Measurements from ENCODE around the gene RELT. TPM values are rescaled to one million over a fixed set of nuclear protein-coding genes. Genes with fewer than 3 reads are reported as not detected.

The RELT gene
- total RNA-seq, 1 experiment from 2014 or later, result 11.7 TPM

DNA sequence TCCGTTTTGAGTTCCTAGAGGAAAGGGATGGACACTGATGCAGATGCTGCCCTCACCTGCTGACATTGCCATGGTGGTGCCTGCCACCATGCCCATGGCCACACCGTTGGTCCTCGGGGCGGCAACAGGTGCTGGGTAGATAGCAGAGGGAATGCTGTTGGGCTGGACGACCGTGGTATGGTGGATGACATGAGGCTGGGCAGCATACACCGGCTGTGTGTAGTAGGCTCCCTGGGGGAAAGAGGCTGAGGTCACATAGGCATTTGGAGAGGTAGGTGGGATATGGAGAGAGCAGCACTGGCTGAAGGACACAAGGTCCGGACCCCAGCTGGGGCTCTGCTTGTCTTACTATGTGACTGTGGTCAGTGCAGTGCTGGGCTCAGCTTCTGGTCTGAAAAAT is 33.2 kb downstream of the RELT start:
- ChIA-PET POLR2A (no interaction called here), CTCF (no interaction called here)
- H3K4me3 Mint-ChIP-seq (ENCODE audit: unreplicated experiment), result no peak overlapping the region
- DNase-seq, result no peak
- H3K27me3 Mint-ChIP-seq (ENCODE audit: insufficient read depth, unreplicated experiment), result no peaks in the 10 kb centered on the region
- H3K4me1 ChIP-seq, result no peaks in the 10 kb centered on the region
- TF ChIP-seq, protein P1, sequence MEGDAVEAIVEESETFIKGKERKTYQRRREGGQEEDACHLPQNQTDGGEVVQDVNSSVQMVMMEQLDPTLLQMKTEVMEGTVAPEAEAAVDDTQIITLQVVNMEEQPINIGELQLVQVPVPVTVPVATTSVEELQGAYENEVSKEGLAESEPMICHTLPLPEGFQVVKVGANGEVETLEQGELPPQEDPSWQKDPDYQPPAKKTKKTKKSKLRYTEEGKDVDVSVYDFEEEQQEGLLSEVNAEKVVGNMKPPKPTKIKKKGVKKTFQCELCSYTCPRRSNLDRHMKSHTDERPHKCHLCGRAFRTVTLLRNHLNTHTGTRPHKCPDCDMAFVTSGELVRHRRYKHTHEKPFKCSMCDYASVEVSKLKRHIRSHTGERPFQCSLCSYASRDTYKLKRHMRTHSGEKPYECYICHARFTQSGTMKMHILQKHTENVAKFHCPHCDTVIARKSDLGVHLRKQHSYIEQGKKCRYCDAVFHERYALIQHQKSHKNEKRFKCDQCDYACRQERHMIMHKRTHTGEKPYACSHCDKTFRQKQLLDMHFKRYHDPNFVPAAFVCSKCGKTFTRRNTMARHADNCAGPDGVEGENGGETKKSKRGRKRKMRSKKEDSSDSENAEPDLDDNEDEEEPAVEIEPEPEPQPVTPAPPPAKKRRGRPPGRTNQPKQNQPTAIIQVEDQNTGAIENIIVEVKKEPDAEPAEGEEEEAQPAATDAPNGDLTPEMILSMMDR (IDR thresholded peaks at IDR 0.05; ENCODE audit: insufficient read depth in 1 of 2, low read depth in 1 of 2, low read length in 1 of 2, severe bottlenecking in 1 of 2, unreplicated experiment in 1 of 2), result no peak
- H3K36me3 Mint-ChIP-seq (ENCODE audit: insufficient read depth, unreplicated experiment), result peaks cover 8% of the 10 kb centered on the region
- intact Hi-C loops (cut with micrococcal nuclease; ENCODE audit: unreplicated experiment), result loop anchor here (10.0 kb wide), 1 partner anchor 185 kb away; the partner anchor contains the start of gene FAM168A
- no peaks in the 10 kb centered on the region for H3K9me3 Mint-ChIP-seq (ENCODE audit: unreplicated experiment)
- H3K4me3 ChIP-seq (ENCODE audit: low read depth, low read length), result no peak overlapping the region
- no peak overlapping the region for H3K27ac Mint-ChIP-seq (ENCODE audit: unreplicated experiment)
- no peaks in the 10 kb centered on the region for H3K27me3 ChIP-seq (replicated peaks; ENCODE audit: control insufficient read depth, insufficient read depth, low read length)
- no TSS peak for BruUV-seq (replicated peaks)
- H3K4me1 Mint-ChIP-seq (ENCODE audit: low read depth, unreplicated experiment), result no peaks in the 10 kb centered on the region
- H3K36me3 ChIP-seq (ENCODE audit: control insufficient read depth, insufficient read depth, low read length), result no peaks in the 10 kb centered on the region; the same call in 1 of the 2 replicates
- no peaks in the 10 kb centered on the region for H3K9me3 ChIP-seq

DNA sequence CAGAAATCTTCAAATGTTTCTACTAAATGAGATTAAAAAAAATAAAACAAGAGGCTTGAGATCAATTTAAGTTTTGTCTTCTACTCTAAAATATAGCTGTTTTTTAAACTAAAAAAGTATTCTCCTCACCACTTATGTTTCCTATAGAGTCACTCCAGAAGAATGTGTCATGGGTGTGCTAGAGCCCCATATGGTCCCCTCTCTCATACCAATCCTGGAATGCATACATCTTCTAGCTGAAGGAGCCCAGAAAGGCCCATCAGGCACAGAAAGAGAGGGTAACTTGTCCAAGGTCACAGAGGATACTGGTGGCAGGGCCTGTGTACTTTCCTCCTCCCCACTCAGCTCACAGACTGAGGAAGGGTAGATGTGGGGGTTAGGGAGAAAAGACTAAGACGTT is 34.4 kb downstream of the RELT start:
- no peak for DNase-seq
- Mint-ChIP-seq H3K4me3 (ENCODE audit: unreplicated experiment) (no peak overlapping the region), H3K4me1 (ENCODE audit: low read depth, unreplicated experiment) (no peaks in the 10 kb centered on the region), H3K27ac (ENCODE audit: unreplicated experiment) (no peak overlapping the region), H3K27me3 (ENCODE audit: insufficient read depth, unreplicated experiment) (no peaks in the 10 kb centered on the region), H3K9me3 (ENCODE audit: unreplicated experiment) (no peaks in the 10 kb centered on the region), H3K36me3 (ENCODE audit: insufficient read depth, unreplicated experiment) (peaks cover 8% of the 10 kb centered on the region)
- Histone ChIP-seq H3K9me3 (no peaks in the 10 kb centered on the region), H3K36me3 (ENCODE audit: control insufficient read depth, insufficient read depth, low read length) (no peaks in the 10 kb centered on the region; the same call in 1 of the 2 replicates), H3K27me3 (replicated peaks; ENCODE audit: control insufficient read depth, insufficient read depth, low read length) (no peaks in the 10 kb centered on the region), H3K4me3 (ENCODE audit: low read depth, low read length) (no peak overlapping the region), H3K4me1 (peaks cover 8% of the 10 kb centered on the region)
- ChIA-PET CTCF (interaction anchor here (0.7 kb wide), 1 partner anchor 9 kb away, joined by 3 read pairs; no protein-coding TSS in a partner anchor), POLR2A (no interaction called here)
- TF ChIP-seq, protein P1 (IDR thresholded peaks at IDR 0.05; ENCODE audit: insufficient read depth in 1 of 2, low read depth in 1 of 2, low read length in 1 of 2, severe bottlenecking in 1 of 2, unreplicated experiment in 1 of 2), result no peak
- intact Hi-C loops (cut with micrococcal nuclease; ENCODE audit: unreplicated experiment), result no loop called here
- no TSS peak for BruUV-seq (replicated peaks)

DNA sequence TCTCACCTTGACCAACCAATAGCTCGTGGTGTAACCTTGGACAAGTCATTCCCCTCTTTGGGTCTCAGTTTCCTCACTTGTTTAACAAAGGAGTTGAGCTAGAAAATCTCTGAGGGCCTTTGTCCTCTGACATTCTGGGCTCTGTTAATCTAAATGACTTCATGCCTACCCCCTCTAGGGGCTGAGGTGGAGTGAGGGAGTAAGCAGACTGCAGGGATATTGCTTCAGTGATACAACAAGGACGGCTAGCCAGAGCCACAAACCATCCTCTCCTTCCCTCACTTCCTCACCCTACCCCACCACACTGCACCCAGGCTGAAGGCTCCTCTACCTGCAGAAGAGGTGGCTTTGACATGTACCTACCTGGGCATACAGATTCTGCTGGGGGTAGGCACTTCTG is 34.8 kb downstream of the RELT start:
- intact Hi-C loops (cut with micrococcal nuclease; ENCODE audit: unreplicated experiment), result no loop called here

More for the DNA sequence above, 34.8 kb downstream of the RELT start:
- Mint-ChIP-seq H3K27ac (ENCODE audit: unreplicated experiment) (no peak overlapping the region), H3K27me3 (ENCODE audit: insufficient read depth, unreplicated experiment) (no peaks in the 10 kb centered on the region), H3K9me3 (ENCODE audit: unreplicated experiment) (no peaks in the 10 kb centered on the region), H3K4me1 (ENCODE audit: low read depth, unreplicated experiment) (no peaks in the 10 kb centered on the region), H3K36me3 (ENCODE audit: insufficient read depth, unreplicated experiment) (peaks cover 8% of the 10 kb centered on the region), H3K4me3 (ENCODE audit: unreplicated experiment) (no peak overlapping the region)
- ChIA-PET POLR2A (no interaction called here), CTCF (no interaction called here)
- Histone ChIP-seq H3K27me3 (replicated peaks; ENCODE audit: control insufficient read depth, insufficient read depth, low read length) (no peaks in the 10 kb centered on the region), H3K36me3 (ENCODE audit: control insufficient read depth, insufficient read depth, low read length) (no peaks in the 10 kb centered on the region; the same call in 1 of the 2 replicates), H3K4me1 (peaks cover 12% of the 10 kb centered on the region), H3K9me3 (no peaks in the 10 kb centered on the region), H3K4me3 (ENCODE audit: low read depth, low read length) (no peak overlapping the region)
- TF ChIP-seq, protein P1 (IDR thresholded peaks at IDR 0.05; ENCODE audit: insufficient read depth in 1 of 2, low read depth in 1 of 2, low read length in 1 of 2, severe bottlenecking in 1 of 2, unreplicated experiment in 1 of 2), result no peak
- DNase-seq, result no peak
- no TSS peak for BruUV-seq (replicated peaks)
